SK-N-DZ (cell line): ENCODE measurements around the gene POLQ.
"Not testable (repeated sequence)": the region's sequence is repeated elsewhere in the genome, so short reads cannot be mapped to it uniquely, and the experiment has no call there.

Experiments used
- DNase-seq: peaks from one replicate; pipeline ENCODE4 v3.0.0-alpha.2; 2015; ENCODE audit warnings: low spot score

POLQ gene

GRCh38 chr3:121430664-121431215 is 115.0 kb downstream of the POLQ start:
- DNase-seq, result no peak

- DNase-seq, result no peak
Observed at GRCh38 chr3:121424549-121424948, 121.2 kb downstream of the POLQ start.

- DNase-seq, result no peak
Observed at GRCh38 chr3:121418182-121418581, 127.6 kb downstream of the POLQ start.

- no peak for DNase-seq
Observed at GRCh38 chr3:121414924-121415323, 130.9 kb downstream of the POLQ start.

GRCh38 chr3:121411523-121411922 is 134.3 kb downstream of the POLQ start:
- DNase-seq, result no peak

- DNase-seq, result no peak
Observed at GRCh38 chr3:121405631-121406030, 140.2 kb downstream of the POLQ start.

- DNase-seq, result no peak
Observed at GRCh38 chr3:121399820-121400219, 146.0 kb downstream of the POLQ start.

GRCh38 chr3:121398051-121398450 is 147.7 kb downstream of the POLQ start:
- DNase-seq, result not testable (repeated sequence)

- not testable (repeated sequence) for DNase-seq
Observed at GRCh38 chr3:121395967-121396366, 149.8 kb downstream of the POLQ start.

- DNase-seq, result not testable (repeated sequence)
Observed at GRCh38 chr3:121388308-121388707, 157.5 kb downstream of the POLQ start.
